HUES64 (cell line): Measurements from ENCODE around the gene PIP5K1B.
"Not testable (repeated sequence)": the region's sequence is repeated elsewhere in the genome, so short reads cannot be mapped to it uniquely, and the experiment has no call there.

Experiments used
- H3K27ac ChIP-seq: 2 replicates; pipeline ENCODE4 v1.7.0; 2013; ENCODE audit warnings: low read depth, low read length, inconsistent platforms
- H3K27me3 ChIP-seq: 2 replicates; pipeline ENCODE4 v1.6.1; 2013; ENCODE audit warnings: mild to moderate bottlenecking, low read length; ENCODE audit not compliant: insufficient read depth
- H3K36me3 ChIP-seq: 2 replicates; pipeline ENCODE4 v1.6.1; 2013; ENCODE audit warnings: mild to moderate bottlenecking, low read length; ENCODE audit not compliant: insufficient read depth
- H3K4me1 ChIP-seq: 2 replicates; pipeline ENCODE4 v1.6.1; 2013; ENCODE audit warnings: mild to moderate bottlenecking, low read length, moderate library complexity; ENCODE audit not compliant: insufficient read depth
- H3K4me3 ChIP-seq: 2 replicates; pipeline ENCODE4 v1.5.1; 2013; ENCODE audit warnings: mild to moderate bottlenecking, low read length, moderate library complexity
- H3K9ac ChIP-seq: 2 replicates; pipeline ENCODE4 v1.6.1; 2013; ENCODE audit warnings: mild to moderate bottlenecking, low read depth, low read length
- H3K9me3 ChIP-seq: 2 replicates; pipeline ENCODE4 v1.6.1; 2013; ENCODE audit warnings: low read depth, low read length; ENCODE audit not compliant: insufficient read depth
- WGBS: fragments of 150-250, 120-280 bp; methylation state at CpG from one replicate; pipeline ENCODE4 v1.1.7; 2013; ENCODE audit warnings: missing lambda C conversion rate; 5-methylcytosine and 5-hydroxymethylcytosine counted together

Gene PIP5K1B

GRCh38 chr9:68979538-68980314 lies 274.7 kb downstream of the PIP5K1B start:
- no peak overlapping the region for H3K27ac ChIP-seq
- no peaks in the 10 kb centered on the region for H3K36me3 ChIP-seq
- peaks cover 10% of the 10 kb centered on the region for H3K9me3 ChIP-seq
- WGBS, result 86% methylated on average over 9 of the region's 9 CpGs
- no peak overlapping the region for H3K4me3 ChIP-seq
- H3K27me3 ChIP-seq, result no peaks in the 10 kb centered on the region
- no peak overlapping the region for H3K9ac ChIP-seq
- H3K4me1 ChIP-seq, result peaks cover 19% of the 10 kb centered on the region

- WGBS, result 89% methylated on average over 3 of the region's 3 CpGs
- H3K9ac ChIP-seq, result no peak overlapping the region
Observed at GRCh38 chr9:68980341-68980914, 275.4 kb downstream of the PIP5K1B start.

GRCh38 chr9:68981789-68982188 lies 276.7 kb downstream of the PIP5K1B start:
- Histone ChIP-seq H3K4me1 (peaks cover 19% of the 10 kb centered on the region), H3K27me3 (no peaks in the 10 kb centered on the region), H3K9ac (no peak overlapping the region), H3K27ac (peak overlapping the region; percentile 56), H3K4me3 (no peak overlapping the region), H3K9me3 (peaks cover 2% of the 10 kb centered on the region; the same call in 1 of the 2 replicates), H3K36me3 (no peaks in the 10 kb centered on the region)
- WGBS, result 66% methylated on average over 6 of the region's 6 CpGs

More at GRCh38 chr9:68980341-68980914, 275.4 kb downstream of the PIP5K1B start:
- Histone ChIP-seq H3K36me3 (no peaks in the 10 kb centered on the region), H3K9me3 (peaks cover 10% of the 10 kb centered on the region), H3K4me1 (peaks cover 19% of the 10 kb centered on the region), H3K27me3 (no peaks in the 10 kb centered on the region), H3K4me3 (no peak overlapping the region), H3K27ac (no peak overlapping the region)

GRCh38 chr9:68983008-68983411 lies 278.0 kb downstream of the PIP5K1B start:
- Histone ChIP-seq H3K27me3 (no peaks in the 10 kb centered on the region), H3K4me3 (no peak overlapping the region), H3K36me3 (no peaks in the 10 kb centered on the region), H3K4me1 (peaks cover 19% of the 10 kb centered on the region), H3K9me3 (no peaks in the 10 kb centered on the region), H3K9ac (no peak overlapping the region), H3K27ac (no peak overlapping the region)

GRCh38 chr9:68983522-68984424 lies 278.7 kb downstream of the PIP5K1B start:
- no peaks in the 10 kb centered on the region for H3K27me3 ChIP-seq
- no peak overlapping the region for H3K27ac ChIP-seq
- no peaks in the 10 kb centered on the region for H3K9me3 ChIP-seq
- 91% methylated on average over 3 of the region's 3 CpGs for WGBS
- H3K4me1 ChIP-seq, result peaks cover 19% of the 10 kb centered on the region
- H3K4me3 ChIP-seq, result no peak overlapping the region
- H3K9ac ChIP-seq, result no peak overlapping the region
- no peaks in the 10 kb centered on the region for H3K36me3 ChIP-seq

- not testable (repeated sequence) for H3K4me3 ChIP-seq, H3K9ac ChIP-seq, H3K27ac ChIP-seq, H3K9me3 ChIP-seq, H3K4me1 ChIP-seq, H3K36me3 ChIP-seq, H3K27me3 ChIP-seq
- 96% methylated on average over 7 of the region's 7 CpGs for WGBS
Observed at GRCh38 chr9:68986949-68987348, 281.9 kb downstream of the PIP5K1B start.

GRCh38 chr9:68991457-68991856 lies 286.4 kb downstream of the PIP5K1B start:
- Histone ChIP-seq H3K4me3 (no peak overlapping the region), H3K36me3 (no peaks in the 10 kb centered on the region), H3K9ac (no peak overlapping the region), H3K27me3 (no peaks in the 10 kb centered on the region), H3K4me1 (0 out of 2 replicates have a peak, but pooled peaks cover 2% of the 10 kb centered on the region), H3K9me3 (no peaks in the 10 kb centered on the region), H3K27ac (no peak overlapping the region)
- WGBS, result 88% methylated on average over 9 of the region's 9 CpGs

GRCh38 chr9:68995776-68996175 lies 290.7 kb downstream of the PIP5K1B start:
- WGBS, result 94% methylated on average over 2 of the region's 3 CpGs
- Histone ChIP-seq H3K9me3 (no peaks in the 10 kb centered on the region), H3K27me3 (no peaks in the 10 kb centered on the region), H3K4me3 (no peak overlapping the region), H3K9ac (no peak overlapping the region), H3K27ac (no peak overlapping the region), H3K4me1 (peaks cover 25% of the 10 kb centered on the region), H3K36me3 (no peaks in the 10 kb centered on the region)

GRCh38 chr9:68996462-68996861 lies 291.4 kb downstream of the PIP5K1B start:
- Histone ChIP-seq H3K9me3 (no peaks in the 10 kb centered on the region), H3K9ac (no peak overlapping the region), H3K36me3 (no peaks in the 10 kb centered on the region), H3K27me3 (no peaks in the 10 kb centered on the region), H3K4me1 (peaks cover 25% of the 10 kb centered on the region), H3K27ac (no peak overlapping the region), H3K4me3 (no peak overlapping the region)
- WGBS, result 95% methylated on average over 5 of the region's 5 CpGs

GRCh38 chr9:68997666-68998065 lies 292.6 kb downstream of the PIP5K1B start:
- H3K27ac ChIP-seq, result no peak overlapping the region; the same call in 1 of the 2 replicates
- H3K4me1 ChIP-seq, result peaks cover 25% of the 10 kb centered on the region
- H3K4me3 ChIP-seq, result no peak overlapping the region
- WGBS, result 88% methylated on average over 3 of the region's 3 CpGs
- H3K9me3 ChIP-seq, result no peaks in the 10 kb centered on the region
- no peak overlapping the region for H3K9ac ChIP-seq
- no peaks in the 10 kb centered on the region for H3K36me3 ChIP-seq
- H3K27me3 ChIP-seq, result no peaks in the 10 kb centered on the region

GRCh38 chr9:68998385-68998784 lies 293.3 kb downstream of the PIP5K1B start:
- Histone ChIP-seq H3K27me3 (no peaks in the 10 kb centered on the region), H3K4me3 (no peak overlapping the region), H3K4me1 (peaks cover 25% of the 10 kb centered on the region), H3K36me3 (no peaks in the 10 kb centered on the region), H3K27ac (no peak overlapping the region), H3K9ac (no peak overlapping the region), H3K9me3 (no peaks in the 10 kb centered on the region)
- 87% methylated on average over 4 of the region's 4 CpGs for WGBS
